Kidney (tissue), 14 donors: ENCODE results near the gene AGPAT3. TPM values are rescaled to one million over a fixed set of nuclear protein-coding genes. Genes with fewer than 3 reads are reported as not detected.
A peak's percentile ranks its signal among the peaks of the same experiment; 100 is the strongest.

ENCODE experiments used
- DNase-seq, 5 donors: peaks; one replicate each; pipeline ENCODE4 v3.0.0-alpha.2; 2013 to 2020
- FAIRE-seq: peaks from 2 replicates; lab custom pipeline; 2012; peaks lifted over from hg19 to GRCh38; lab: Jason Lieb, UNC
- H3K27ac ChIP-seq, 2 donors: one replicate each; pipeline ENCODE4 v1.7.0; 2013; ENCODE audit warnings: low read depth in 2 of 2, low read length in 2 of 2, inconsistent platforms in 1 of 2
- H3K27me3 ChIP-seq: one replicate; pipeline ENCODE4 v1.7.1; 2013; ENCODE audit warnings: low read length, inconsistent platforms; ENCODE audit not compliant: control insufficient read depth, insufficient read depth
- H3K36me3 ChIP-seq, 3 donors: one replicate each; pipeline versions ENCODE4 v1.7.0 to v1.7.1; 2013; ENCODE audit warnings: low read length in 3 of 3, control low read depth in 1 of 3, inconsistent platforms in 1 of 3; ENCODE audit not compliant: insufficient read depth in 3 of 3, control insufficient read depth in 2 of 3
- H3K4me1 ChIP-seq, 3 donors: one replicate each; pipeline versions ENCODE4 v1.7.0 to v1.7.1; 2013; ENCODE audit warnings: low read length in 3 of 3, inconsistent platforms in 1 of 3, low read depth in 1 of 3; ENCODE audit not compliant: control insufficient read depth in 2 of 3, insufficient read depth in 2 of 3
- H3K4me3 ChIP-seq, 3 donors: one replicate each; pipeline versions ENCODE4 v1.7.0 to v1.8.1; 2013; ENCODE audit warnings: low read length in 3 of 3, control low read depth in 1 of 3, inconsistent platforms in 1 of 3
- H3K9ac ChIP-seq, 3 donors: one replicate each; pipeline versions ENCODE4 v1.7.0 to v1.7.1; 2013; ENCODE audit warnings: low read length in 3 of 3, control low read depth in 1 of 3, inconsistent platforms in 1 of 3
- H3K9me3 ChIP-seq, 3 donors: one replicate each; pipeline versions ENCODE4 v1.7.0 to v1.7.1; 2013; ENCODE audit warnings: low read length in 3 of 3, control low read depth in 1 of 3, inconsistent platforms in 1 of 3; ENCODE audit not compliant: control insufficient read depth in 2 of 3, insufficient read depth in 1 of 3
- CTCF ChIP-seq: IDR thresholded peaks from 3 replicates; pipeline ENCODE4 v1.5.1; 2012; ENCODE audit warnings: mild to moderate bottlenecking, moderate library complexity, borderline replicate concordance; ENCODE audit not compliant: insufficient read depth; ENCODE audit errors: extremely low read depth
- intact Hi-C: fragments of 100-400 bp; cut with DNase I; formaldehyde crosslinking; loops from one replicate; pipeline ENCODE4 v1.11.1; 2022
- polyA plus RNA-seq: library from polyadenylated mRNA; stranded (reverse); fragments of 350-450 nt; fragmentation: Illumina TruSeq; extraction: RNeasy Lipid Tissue Mini Kit (QIAGEN cat#74804); gene quantifications from one replicate; pipeline ENCODE4 v1.2.3, GENCODE V29; 2014; ENCODE audit warnings: low read depth, low replicate concordance; ENCODE audit not compliant: insufficient read depth
- total RNA-seq: library from RNA; stranded (reverse); fragmentation: NEBNext Ultra II Directional; extraction: Animal tissue kit (Norgen Biotek cat#: 25700); gene quantifications from one replicate; pipeline ENCODE4 v1.2.1, GENCODE V29; 2021
- donor health status: control.
- donor health status: control.
- donor health status: control.
- donor health status: control.
- donor health status: control.
- donor health status: DM: yes; HTN: yes; CAD: no.
- donor health status: Normal renal cell carcinoma (clear cell type).

Gene AGPAT3
- total and polyA plus RNA-seq, 2 donors from 2014 or later: 40.3 to 86.2 TPM

- Histone ChIP-seq H3K4me1 (peaks cover 0 to 6% (median 2%) of the 10 kb centered on the region in 3 donors), H3K9me3 (no peaks in the 10 kb centered on the region), H3K36me3 (no peaks in the 10 kb centered on the region), H3K27ac (peak overlapping the region in 1 of 2 donors; percentile 80), H3K9ac (peak overlapping the region in 1 of 3 donors; percentile 57), H3K4me3 (peak overlapping the region; percentile 56 to 74 (median 60)), H3K27me3 (no peaks in the 10 kb centered on the region)
- intact Hi-C loops: no loop called here
- DNase-seq: no peak
- TF ChIP-seq CTCF: no peak
- no peak for FAIRE-seq
Observed at GRCh38 chr21:44013380-44014088, 148.5 kb downstream of the AGPAT3 start.

GRCh38 chr21:44017601-44018000 lies 152.6 kb downstream of the AGPAT3 start:
- no peaks in the 10 kb centered on the region for H3K27me3 ChIP-seq
- FAIRE-seq (no peak), DNase-seq (no peak)
- H3K4me3 ChIP-seq: no peak overlapping the region
- no peaks in the 10 kb centered on the region for H3K9me3 ChIP-seq
- no peak overlapping the region for H3K9ac ChIP-seq
- H3K27ac ChIP-seq: no peak overlapping the region
- intact Hi-C loops: no loop called here
- H3K4me1 ChIP-seq: peaks cover 0 to 6% (median 2%) of the 10 kb centered on the region in 3 donors
- no peak for TF ChIP-seq CTCF
- H3K36me3 ChIP-seq: no peaks in the 10 kb centered on the region

- no peak for TF ChIP-seq CTCF
- FAIRE-seq: no peak
Observed at GRCh38 chr21:44018127-44018526, 153.1 kb downstream of the AGPAT3 start.

More at GRCh38 chr21:44018127-44018526, 153.1 kb downstream of the AGPAT3 start:
- H3K36me3 ChIP-seq: no peaks in the 10 kb centered on the region
- H3K9ac ChIP-seq: no peak overlapping the region
- H3K9me3 ChIP-seq: no peaks in the 10 kb centered on the region
- H3K4me1 ChIP-seq: peaks cover 0 to 6% (median 2%) of the 10 kb centered on the region in 3 donors
- intact Hi-C loops: no loop called here
- no peak for DNase-seq
- no peak overlapping the region for H3K27ac ChIP-seq
- H3K4me3 ChIP-seq: no peak overlapping the region
- H3K27me3 ChIP-seq: no peaks in the 10 kb centered on the region
